ENCODE data around the gene DSPP.
A peak's percentile ranks its signal among the peaks of the same experiment; 100 is the strongest.
"Not testable (repeated sequence)": the region's sequence is repeated elsewhere in the genome, so short reads cannot be mapped to it uniquely, and the experiment has no call there.

DSPP gene

GRCh38 chr4:87608229-87608628, at the start of gene DSPP:
Gene DSPP, plus strand, starts transcription at chr4:87608529. Its CDS starts 2,380 bp downstream, at chr4:87610909.
- no peak for DNase-seq

GRCh38 chr4:87559090-87559837, 49.1 kb upstream of the DSPP start:
- DNase-seq: no peak

- DNase-seq: no peak
These were observed 47.5 kb upstream of the DSPP start for GRCh38 chr4:87560802-87561201.

DNA sequence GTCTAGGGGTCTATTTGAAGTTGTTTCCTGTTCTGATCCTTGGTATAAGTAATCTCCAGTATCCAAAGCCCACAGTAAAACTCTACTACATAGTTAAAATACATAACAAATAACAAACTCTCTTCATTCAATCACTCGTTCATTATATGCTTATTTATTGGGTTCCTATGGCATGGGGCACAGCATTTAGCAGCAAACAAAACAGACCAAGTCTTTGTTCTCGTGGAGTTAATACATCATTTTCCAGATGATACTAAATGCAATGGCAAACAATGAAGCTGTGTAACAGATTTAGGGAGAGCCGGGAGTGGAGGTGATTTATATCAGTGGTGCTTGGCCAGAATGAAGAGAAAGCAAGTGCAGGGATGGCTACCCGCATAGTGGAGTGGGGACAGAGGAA, 42.6 kb upstream of the DSPP start:
- DNase-seq: no peak

DNA sequence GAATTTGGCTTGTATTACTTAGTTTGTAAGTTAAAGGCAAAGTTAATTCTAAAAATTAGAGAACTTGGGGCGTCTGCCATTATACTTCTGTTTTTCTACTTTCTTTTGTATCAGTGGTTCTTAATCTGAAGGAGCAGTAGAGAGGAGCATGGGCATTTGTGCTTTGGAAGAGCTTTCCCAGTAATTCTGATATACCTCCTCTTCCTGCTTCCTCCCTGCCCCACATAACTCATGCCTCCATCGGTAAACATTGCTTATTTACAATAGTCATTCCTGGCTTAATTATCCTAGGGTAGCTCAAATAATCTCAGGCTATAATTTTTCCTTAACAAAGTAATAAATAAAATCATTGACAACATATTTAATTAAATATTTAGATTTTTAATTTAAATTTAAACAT, 42.1 kb upstream of the DSPP start:
- no peak for DNase-seq

- DNase-seq: no peak
These were observed 41.1 kb upstream of the DSPP start for GRCh38 chr4:87567191-87567590.

DNA sequence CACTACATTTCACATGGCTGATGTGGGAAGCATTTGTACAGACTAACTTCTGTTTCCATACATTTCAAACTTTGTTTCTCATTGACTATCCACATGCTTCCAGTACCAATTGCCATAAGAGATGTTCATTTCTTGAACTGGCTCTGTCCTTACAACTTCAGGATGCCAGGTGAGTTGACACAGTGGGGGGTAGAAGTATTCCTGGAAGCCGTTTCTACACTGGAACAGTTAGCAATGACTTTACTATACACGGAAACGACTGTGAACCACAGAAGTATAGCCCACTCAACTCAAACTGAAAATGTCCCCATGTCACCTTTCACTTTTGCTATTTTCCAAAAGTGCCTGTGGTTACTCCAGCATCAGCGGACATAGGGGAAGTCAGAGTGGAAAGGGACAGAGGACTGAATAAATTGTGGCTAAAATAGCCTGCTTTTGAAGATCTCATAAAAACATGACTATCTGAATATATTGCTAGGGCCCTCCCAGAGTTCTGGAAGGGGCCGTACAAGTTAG, 38.0 kb upstream of the DSPP start:
- DNase-seq: no peak

GRCh38 chr4:87574376-87574775, 34.0 kb upstream of the DSPP start:
- DNase-seq: not testable (repeated sequence)

- DNase-seq: no peak
These were observed 33.3 kb upstream of the DSPP start for GRCh38 chr4:87574996-87575395.

- no peak for DNase-seq
These were observed 32.9 kb upstream of the DSPP start for GRCh38 chr4:87575408-87575807.

DNA sequence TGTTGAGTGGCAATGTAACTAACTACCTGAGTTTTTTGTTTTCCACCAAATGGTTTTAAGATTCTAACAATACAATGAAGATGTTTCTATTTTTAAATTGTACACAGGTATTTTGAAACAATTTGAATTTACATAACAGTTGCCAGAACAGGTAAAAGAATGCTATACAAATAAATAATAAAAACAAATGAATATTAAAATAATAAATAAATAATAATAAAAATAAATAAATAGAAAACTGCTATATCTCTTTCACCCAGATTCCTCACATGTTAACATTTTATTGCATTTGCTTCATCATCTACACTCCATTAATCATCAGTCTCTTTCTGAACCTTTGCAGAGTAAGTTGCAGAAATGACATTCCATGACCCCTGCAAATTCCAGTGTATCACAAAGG, 32.3 kb upstream of the DSPP start:
- no peak for DNase-seq

DNA sequence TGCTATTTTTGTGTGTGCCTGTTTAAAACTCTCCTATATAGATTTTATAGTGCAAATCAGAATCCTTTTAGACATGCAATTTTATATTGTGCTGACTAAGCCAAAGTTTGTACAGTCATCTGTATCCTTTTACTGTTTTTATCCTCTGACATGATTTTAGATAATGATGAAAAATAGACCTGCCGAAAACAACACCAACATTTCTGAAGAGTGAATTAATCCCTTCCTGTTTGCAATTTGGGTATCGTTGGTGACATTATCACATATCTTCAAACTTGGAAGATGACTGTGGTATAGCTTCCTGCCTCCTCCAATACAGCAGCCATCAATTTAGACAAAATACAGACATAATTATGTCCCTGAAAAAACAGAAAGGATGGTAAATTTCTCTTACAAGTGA, 28.9 kb upstream of the DSPP start:
- DNase-seq: no peak

- DNase-seq: no peak
These were observed 28.3 kb upstream of the DSPP start for GRCh38 chr4:87580057-87580456.

DNA sequence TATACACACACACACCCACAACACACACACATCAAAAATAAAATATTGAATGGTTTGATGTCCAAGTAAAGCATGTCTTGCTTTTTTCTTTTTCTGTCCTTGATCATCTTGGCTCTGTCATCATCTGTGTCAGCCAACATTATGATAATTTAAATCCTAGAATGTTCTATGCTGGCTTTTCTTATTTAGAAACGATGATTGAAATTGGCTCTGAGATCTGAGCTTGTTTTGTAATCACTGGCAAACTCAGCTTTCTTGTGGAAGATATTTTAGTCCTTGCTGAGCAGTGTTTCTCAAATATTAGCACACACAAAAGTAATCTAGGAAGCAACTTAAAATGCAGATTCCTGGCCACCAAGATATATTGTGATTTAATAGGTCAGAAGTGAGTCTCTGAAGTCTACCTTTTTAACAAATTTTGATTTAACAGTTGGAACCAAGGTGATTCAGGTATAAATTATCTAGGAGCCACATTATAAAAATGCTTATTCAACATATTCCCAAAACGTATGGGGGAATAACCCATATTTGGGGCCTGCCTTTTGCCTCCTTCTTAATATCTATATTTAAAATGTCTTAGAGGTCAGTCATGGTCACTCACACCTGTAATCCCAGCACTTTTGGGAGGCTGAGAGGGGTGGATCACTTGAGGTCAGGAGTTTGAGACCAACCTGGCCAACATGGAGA, 24.0 kb upstream of the DSPP start:
- no peak for DNase-seq

DNA sequence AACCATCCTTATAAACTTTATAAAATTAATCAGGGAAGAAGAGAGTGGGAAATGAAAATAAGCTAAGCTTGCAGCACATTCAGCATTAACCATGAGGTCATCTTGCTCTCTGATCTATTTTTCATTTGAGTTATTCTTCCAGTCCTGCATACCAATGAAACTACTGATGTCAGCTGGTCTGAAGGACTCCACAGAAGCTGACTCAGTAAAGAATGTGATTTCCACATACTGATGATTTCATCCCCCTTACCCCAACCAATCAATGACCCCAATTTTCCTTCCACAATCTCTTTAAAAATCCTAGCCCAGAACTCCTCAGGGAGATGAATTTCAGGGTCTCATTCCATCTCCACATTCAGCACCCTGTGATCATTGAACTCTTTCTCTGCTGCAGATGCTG, 18.8 kb upstream of the DSPP start:
- peak; percentile 41 for DNase-seq

DNA sequence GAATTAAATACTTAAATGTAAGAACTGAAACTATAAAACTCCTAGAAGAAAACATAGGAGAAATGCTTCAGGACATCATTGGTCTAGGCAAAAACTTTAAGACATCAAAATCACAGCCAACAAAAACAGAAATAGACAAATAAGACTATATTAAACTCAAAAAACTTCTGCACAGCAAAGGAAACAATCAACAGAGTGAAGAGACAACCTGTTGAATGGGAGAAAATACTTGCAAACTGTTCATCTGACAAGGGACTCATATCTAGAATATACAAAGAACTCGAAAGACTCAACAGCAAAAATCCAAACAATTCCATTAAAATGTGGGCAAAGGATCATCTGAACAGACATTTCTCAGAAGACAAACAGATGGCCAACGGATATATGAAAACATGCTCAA, 16.2 kb upstream of the DSPP start:
- no peak for DNase-seq

DNA sequence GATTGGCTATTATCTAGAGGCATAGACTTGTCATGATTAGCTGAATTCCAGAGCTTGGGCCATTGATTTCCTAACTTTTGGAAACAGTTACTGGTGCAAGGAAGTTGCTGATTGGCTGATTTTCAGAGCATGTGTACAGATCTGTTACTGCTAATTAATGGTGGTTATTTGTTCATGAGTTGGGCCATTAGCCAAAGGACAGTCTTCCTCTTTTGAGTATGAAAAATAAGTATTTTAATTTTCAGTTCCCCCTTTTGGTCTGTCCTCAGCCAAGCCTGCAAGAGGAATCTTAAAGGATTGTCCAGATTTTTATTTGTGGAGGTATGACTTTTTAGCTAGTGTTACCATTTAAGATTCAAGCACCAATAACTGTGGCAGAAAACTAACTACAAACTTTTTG, 7.0 kb upstream of the DSPP start:
- no peak for DNase-seq

GRCh38 chr4:87614292-87614890, 6.1 kb downstream of the DSPP start:
- DNase-seq: no peak

- peak; percentile 7 for DNase-seq
These were observed 7.9 kb downstream of the DSPP start for GRCh38 chr4:87616268-87616667.

- no peak for DNase-seq
These were observed 11.8 kb downstream of the DSPP start for GRCh38 chr4:87620086-87620485.

DNA sequence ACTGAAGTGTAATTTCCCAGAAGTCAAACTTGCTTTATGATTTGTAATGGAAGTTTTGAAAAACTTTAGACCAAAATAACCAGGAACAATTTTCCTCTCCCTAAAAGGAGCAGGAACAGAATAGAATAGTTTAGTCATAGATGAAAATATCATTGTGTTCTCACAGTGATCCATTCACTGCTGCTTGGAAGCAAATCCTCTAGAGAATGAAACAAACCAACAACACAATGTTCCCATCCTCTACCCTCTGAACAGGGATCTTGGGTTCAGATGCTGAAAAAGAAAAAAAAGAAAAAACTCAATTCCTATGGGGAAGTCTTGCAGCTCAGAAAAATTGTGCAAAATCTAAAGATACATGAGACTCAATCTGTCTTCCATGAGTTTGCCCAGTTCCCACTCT, 12.2 kb downstream of the DSPP start:
- no peak for DNase-seq

GRCh38 chr4:87622303-87622702, 14.0 kb downstream of the DSPP start:
- peak; percentile 8 for DNase-seq

DNA sequence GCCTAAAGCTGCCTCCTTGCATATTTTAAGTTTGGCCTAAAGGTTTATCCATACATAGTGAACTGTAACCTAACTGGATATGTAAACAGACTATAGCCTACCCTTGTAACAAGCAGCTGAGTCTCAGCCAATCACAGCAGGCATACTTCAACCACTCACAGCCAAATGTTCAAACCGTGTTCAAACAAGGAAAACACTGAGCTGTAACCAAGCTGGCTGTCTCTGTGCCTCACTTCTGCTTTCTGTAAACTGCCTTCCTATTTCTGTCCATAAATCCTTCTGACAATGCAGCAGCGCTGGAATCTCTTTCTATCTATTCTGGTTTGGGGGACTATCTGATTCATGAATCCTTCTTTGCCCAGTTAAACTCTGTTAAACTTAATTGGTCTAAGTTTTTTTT, 16.4 kb downstream of the DSPP start:
- no peak for DNase-seq

DNA sequence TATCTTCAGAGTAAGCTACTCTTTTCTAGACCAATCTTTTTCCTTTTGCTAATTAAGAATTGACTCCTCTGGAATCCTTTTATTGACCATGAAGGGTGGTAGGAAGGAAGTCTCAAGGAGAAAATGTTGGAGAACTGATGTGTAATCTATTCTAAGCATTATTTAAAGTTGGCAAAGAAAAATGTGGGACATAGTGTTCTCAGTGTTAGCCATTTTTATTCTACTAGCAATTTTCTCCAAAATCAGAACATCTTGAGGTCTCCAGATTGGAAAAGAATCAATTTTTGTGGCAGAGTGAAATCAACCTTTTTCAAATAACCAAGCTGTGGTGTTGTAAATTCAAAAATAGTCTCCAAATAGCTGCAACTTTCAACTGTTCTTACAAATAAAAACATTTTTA, 23.3 kb downstream of the DSPP start:
- DNase-seq: no peak
